ENCODE data around the gene ZNF12. TPM values are rescaled to one million over a fixed set of nuclear protein-coding genes. Genes with fewer than 3 reads are reported as not detected.

The ZNF12 gene
- 19.0 and 32.1 TPM in 2 replicates for total RNA-seq

DNA sequence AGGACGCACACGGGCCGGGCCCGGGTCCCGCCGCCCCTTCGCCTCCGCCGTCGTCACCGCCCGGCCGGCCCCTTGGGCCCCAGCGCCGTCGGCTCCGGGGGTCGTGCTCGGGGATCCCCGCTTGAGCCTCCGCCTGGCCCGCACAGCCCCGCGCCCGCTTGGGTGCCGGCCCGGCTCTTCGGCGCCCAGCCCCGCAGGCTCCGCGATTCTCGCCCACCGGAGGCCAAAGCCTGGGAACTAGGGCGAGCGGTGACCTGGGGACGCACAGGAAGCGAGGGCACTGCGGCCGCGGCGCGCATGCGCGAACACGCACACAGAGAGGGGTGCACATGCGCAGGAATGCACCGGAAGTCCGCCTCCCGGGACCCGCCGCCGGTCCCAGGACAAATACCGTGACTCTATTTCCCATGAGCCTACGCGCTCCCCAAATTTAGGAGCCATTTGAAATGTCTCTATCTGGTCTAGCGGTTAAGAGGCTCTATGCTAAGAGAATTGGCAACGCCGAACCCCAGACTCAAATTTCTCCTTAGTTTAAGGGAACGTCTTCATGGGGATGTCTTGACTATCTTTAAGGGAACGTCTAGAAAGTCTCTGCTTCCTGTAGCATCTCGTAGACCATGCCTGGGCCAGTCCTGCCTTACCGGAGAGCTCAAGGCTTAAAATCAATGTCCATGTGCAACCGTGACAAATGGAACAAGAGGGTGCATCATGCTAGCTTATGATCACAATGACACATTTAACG, at the start of gene ZNF12:
Gene ZNF12, minus strand, starts transcription at position 282 of the 742 bp plus-strand sequence. CDS start 1,774 bp downstream, outside the sequence.

DNA sequence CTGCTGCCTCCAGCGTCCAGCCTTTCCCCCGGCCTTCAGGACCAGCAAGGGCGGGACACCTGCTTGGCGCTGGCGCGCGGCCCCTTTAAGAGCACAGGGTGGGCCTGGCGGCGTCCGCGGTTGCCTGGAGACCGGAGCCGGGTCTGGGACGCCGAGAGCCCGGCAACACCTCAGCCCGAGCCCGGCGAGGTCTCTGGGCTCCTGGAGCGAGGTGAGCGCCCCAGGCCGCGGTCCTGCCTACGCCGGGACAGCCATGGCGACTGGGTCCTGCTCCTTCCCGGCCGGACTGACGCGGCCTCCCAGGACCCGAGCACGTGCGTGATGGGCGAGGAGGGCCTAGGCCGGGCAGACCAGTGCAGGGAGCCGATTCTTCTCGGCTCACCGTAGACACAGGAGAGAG, 47.2 kb upstream of the ZNF12 start, which contains the start of gene RSPH10B2:
Gene RSPH10B2, plus strand, starts transcription at position 140 of the 400 bp plus-strand sequence. CDS start 3,575 bp downstream, outside the sequence.

Other genes with a start within 250 kb of the ZNF12 start
- 110 and 135 TPM in 2 replicates for gene KDELR2, start 222.8 kb downstream of the ZNF12 start, total RNA-seq
- under 0.01 and 0.09 TPM in 2 replicates for gene GRID2IP, start 155.5 kb downstream of the ZNF12 start, total RNA-seq
- 31.4 and 38.1 TPM in 2 replicates for gene ZDHHC4, start 129.5 kb downstream of the ZNF12 start, total RNA-seq
- 8.9 and 13.5 TPM in 2 replicates for gene INTS15, start 116.9 kb downstream of the ZNF12 start, total RNA-seq
- gene ZNF853, start 91.3 kb downstream of the ZNF12 start, total RNA-seq: 1.6 and 5.2 TPM in 2 replicates
- 14.6 and 15.8 TPM in 2 replicates for gene ZNF316, start 69.6 kb downstream of the ZNF12 start, total RNA-seq
- 2.0 and 2.1 TPM in 2 replicates for gene RSPH10B2, start 47.2 kb upstream of the ZNF12 start, total RNA-seq
- gene CCZ1B, start 119.3 kb upstream of the ZNF12 start, total RNA-seq: 60.1 and 63.6 TPM in 2 replicates

Measured in dermis lymphatic vessel endothelial cell (primary cell).